HL-60/S4 treated with retinoic acid at 250 ng/mL for 4 days and 3 days (cell line): ENCODE results near the gene GNPTG.

Experiments used
- in situ Hi-C: fragments of 300-500 bp; cut with MboI; formaldehyde crosslinking; loops from 2 replicates; pipeline ENCODE4 v1.7.0; 2022; ENCODE audit warnings: low sequenced_read_pairs

The GNPTG gene

DNA sequence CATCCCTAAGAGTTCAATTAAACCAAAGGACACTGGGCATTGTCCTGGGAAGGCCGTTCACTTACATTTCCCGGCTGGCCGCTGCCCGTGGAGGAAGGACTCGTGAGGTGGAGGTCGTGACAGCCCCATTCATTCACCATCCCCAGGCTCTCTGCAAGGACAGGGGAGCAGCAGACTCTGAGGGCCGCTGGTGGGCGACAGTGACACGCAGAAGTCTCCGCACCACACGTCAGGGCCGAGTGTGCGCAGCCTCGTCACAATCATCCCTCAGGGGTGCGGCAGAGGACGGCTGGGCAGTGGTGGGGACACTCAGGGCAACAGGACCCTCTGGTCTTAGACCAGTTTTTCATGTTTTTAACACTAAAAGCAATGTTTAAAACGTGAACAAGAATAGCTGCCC, 41.1 kb downstream of the GNPTG start:
- in situ Hi-C loops: no loop called here

DNA sequence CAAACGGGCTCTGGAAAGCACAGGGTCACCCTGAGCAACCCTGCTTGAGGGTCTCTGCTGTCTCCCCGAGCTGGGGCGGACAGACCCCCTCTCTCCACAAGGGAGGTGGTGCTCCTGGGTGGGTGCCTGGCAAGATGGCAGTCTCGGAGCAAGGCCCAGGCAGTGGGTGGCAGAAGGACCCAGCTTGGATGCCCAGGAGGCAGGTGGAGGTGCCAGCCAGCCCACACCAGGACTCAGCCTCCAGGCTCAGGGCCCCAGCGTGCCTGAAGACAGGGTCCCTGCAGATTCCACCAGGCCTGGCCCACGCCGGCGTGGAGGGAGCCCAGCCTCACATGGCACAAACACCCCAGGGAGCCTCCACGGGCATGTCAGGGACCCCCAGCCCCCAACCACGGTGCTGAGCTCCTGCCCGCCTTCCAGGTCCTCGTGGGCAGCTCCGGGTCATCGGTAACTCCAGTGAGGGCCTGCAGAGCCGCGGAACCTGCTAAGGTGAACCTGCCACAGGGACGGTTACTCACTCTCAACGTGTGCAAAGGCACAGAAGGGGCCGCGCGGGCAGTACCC, 42.0 kb downstream of the GNPTG start:
- in situ Hi-C loops: no loop called here

DNA sequence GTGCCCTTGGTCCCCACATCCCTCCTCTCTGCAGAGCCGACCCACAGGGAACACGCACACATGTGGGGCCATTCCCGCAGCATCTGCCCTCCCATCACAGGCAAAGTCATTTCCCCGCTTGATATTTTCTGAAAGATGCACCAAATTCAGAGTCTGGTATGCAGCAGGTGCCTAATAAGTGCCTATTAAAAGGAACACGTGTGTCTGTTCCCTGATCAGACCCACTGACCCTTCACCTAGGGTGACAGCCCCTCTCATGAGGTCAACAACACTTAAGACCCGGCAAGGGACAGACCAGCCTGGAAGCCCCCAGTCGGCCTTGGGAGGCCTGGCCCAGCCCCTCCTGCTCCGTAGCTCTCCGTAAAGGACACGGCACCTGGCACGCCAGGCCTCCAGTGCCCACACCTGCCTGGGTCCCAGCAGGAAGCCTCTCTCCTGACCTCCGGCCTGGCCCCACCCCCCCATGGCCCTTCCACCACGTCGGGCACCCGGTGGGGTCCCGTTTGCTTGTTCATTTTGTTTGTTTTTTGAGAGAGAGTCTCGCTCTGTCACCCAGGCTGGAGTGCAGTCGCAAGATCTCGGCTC, 42.7 kb downstream of the GNPTG start:
- in situ Hi-C loops: no loop called here

DNA sequence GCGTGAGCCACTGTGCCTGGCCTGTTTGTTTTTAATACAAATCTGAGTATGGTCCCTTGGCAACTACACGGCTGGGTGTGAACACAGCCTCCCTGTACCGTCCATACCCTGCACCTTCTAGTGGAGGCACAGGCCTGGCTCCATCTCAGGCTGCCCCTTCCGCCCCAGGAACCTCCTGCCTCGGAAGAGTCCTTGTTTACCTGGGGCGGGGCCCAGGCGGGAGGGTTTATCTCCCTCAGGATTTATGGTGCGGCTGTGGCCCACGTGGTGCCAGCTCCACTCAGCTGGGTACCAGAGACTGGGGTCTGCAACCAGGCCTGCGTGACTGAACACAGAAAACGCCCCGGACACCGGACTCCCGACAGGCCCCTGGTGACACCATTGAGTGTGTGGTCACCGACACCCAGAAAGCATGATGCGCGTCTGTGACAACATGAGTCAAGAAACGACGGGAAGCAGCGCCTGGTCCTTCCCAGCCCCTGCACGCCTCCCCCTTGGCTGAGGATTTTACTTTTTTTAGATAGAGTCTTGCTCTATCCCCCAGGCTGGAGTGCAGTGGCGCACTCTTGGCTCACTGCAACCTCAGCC, 43.8 kb downstream of the GNPTG start:
- in situ Hi-C loops: no loop called here

DNA sequence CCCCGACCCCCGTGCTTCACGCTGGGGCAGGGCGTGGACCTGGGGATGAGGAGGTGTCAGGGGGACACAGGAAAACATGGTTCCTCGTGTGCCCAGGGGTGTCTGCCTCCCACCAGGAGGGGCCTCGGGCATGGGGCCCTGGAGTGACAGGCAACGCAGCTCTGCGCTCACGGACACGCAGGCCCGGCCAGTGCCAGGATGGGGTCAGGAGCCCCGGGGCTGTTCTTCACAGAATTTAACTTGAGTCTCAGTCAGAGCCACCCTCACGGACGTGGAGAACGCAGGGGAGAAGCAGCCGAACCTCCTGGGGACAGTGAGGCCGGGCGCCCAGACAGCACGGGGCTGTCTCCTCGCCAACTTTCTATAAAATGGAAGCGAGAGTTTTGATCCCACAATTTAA, 46.0 kb downstream of the GNPTG start:
- in situ Hi-C loops: no loop called here

DNA sequence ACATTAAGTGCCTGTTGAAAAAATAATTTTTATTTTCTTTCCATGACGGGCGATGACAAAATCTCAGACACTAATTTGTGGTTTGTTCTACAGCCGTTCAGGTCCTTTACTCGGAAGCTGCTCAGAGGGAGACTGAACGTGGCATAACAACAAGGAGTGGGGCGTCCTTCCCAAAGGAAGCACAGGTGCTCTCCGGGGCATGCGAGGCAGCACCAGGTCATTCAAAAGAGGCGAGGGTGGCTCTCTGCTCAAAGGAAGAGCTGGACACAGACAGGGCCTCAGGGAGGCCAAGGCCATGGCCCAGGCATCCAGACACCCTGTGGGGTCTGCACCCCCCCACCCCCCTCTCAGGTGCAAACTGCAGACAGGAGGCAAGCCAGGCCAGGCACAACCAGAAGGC, 46.6 kb downstream of the GNPTG start:
- in situ Hi-C loops: no loop called here

DNA sequence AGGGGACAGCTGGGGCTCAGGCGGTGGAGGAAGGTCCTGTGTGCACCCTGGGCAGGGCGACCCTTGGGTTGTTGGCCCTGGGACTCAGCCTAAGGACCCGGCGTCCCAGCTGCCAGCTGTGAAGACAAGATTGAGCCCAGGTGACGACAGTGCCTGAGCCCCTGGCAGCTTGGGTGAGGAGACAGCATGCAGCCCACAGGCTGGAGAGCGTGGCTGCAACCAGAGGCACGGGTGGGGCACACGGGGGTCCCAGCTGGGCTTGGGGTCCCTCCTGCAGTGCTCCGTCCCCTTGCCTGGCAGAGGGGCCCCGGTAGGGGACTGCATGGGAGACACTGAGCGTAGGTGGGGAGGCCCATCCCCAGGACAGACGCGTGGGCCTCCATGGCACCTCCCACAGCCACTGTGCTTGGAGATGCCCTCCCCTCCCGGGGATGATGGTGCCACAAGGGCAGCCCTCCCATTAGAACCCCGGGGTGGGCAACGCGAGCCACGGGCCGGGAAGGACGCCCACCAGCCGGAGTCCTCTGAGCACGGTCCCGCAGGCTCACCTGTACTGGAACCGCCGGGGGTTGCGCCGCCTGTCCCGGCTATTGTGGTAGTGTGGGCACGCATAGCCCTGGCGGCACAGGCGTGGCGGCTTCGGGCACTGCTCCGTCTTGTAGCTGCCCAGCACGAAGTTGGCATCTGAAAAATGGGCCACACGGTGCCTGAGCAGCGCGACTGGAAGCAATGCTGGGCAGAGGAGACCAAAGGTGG, 47.3 kb downstream of the GNPTG start:
- in situ Hi-C loops: no loop called here

DNA sequence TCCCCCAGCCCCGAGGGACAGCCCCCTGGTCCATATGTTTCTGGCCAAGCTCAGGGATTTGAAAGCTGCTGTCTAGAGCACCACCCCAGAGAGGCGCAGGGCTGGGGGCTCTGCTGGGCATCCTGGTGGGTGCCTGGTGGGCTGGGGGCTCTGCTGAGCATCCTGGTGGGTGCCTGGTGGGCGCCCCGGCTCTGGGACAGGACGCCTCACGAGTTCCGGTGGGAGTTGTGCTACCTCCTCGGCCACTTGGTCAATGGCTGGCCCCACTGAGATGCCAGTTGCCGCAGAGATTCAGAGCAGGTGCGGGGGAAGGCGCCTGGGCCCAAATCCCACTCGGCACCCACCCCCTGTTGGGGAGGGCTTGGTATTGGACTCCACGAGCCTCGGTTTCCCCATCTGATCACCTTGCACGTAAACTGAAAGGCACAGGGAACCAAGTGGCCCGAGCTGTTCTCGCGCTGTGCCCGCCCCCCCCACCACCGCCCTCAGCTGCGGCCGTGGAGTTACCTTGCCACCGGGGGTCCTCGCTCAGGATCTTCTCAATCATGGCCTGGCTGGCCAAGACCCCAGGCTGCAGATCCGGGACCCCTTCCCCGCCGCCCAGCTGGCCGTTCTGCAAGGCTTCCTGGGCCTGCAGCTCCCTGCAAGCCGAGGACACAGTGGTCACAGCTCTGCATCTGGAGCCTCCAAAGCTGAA, 49.5 kb downstream of the GNPTG start:
- in situ Hi-C loops: no loop called here

DNA sequence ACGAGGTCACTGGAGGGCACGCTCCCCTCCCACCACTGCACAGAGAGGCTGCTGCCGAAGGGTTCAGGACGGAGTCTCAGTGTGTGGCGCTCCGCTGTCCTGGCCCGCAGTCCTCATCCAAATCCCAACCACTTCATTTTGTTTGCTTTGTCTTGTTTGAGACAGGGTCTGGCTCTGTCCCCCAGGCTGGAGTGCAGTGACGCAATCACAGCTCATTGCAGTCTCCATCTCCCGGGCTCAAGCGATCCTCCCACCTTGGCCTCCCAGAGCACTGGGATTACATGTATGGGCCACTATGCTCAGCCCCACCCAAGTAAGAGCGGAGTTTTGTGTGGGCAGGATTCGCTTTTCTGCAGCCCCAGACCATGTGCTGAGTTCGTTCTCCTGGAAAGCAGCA, 50.0 kb downstream of the GNPTG start:
- in situ Hi-C loops: no loop called here

DNA sequence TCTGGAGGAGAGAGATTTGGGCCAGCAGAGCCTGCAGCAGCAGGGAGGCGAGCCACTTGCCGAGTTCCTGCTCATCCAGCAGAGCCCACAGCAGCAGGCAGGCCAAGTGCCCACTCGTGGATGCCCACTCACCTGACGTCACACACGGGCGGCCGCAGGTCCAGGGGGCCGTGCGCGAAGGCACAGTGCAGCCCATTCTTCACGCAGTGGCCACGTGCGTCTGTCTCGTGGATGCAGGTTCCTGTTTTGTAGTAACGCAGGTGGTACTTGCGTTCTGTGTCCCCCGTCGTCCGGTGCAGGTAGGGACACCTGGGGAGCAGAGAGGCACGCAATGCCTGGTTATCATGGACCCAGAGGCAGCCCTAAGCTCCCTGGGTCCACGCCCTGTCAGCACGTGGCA, 51.3 kb downstream of the GNPTG start:
- in situ Hi-C loops: no loop called here

DNA sequence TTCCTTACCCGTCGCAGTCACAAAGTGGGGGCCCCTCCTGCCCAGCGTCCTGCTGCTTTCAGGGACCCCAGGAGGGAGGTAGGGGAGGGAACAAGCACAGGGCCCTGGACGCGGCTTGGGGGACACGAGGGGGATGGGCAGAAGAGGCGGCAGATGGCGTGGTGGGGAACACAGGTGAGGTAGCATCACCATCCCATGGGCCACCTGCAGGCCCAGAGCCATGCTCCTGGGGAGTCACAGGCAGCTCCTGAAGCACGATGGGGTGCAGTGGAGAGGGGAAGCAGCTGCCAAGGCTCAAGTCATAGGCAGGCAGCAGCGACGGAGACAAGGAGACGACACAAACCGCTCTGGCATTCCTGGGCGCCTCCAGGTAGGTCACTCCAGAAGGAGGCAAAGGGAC, 52.0 kb downstream of the GNPTG start:
- in situ Hi-C loops: no loop called here

DNA sequence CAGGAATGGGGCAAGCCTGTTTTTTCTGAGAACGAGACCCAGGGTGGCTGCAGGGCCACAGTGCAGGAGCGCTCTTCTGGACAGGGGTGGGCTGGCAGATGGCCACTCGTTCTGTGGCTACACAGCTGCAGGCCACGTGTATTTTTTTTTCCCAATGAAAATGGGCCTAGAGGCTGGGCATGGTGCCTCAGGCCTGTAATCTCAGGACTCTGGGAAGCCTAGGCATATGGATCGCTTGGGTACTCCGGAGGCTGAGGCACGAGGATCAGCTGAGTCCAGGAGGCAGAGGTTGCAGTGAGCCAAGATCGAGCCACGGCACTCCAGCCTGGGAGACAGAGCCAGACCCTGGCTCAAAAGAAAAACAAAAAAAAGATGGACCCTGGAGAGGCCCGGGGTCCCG, 56.0 kb downstream of the GNPTG start:
- in situ Hi-C loops: no loop called here

DNA sequence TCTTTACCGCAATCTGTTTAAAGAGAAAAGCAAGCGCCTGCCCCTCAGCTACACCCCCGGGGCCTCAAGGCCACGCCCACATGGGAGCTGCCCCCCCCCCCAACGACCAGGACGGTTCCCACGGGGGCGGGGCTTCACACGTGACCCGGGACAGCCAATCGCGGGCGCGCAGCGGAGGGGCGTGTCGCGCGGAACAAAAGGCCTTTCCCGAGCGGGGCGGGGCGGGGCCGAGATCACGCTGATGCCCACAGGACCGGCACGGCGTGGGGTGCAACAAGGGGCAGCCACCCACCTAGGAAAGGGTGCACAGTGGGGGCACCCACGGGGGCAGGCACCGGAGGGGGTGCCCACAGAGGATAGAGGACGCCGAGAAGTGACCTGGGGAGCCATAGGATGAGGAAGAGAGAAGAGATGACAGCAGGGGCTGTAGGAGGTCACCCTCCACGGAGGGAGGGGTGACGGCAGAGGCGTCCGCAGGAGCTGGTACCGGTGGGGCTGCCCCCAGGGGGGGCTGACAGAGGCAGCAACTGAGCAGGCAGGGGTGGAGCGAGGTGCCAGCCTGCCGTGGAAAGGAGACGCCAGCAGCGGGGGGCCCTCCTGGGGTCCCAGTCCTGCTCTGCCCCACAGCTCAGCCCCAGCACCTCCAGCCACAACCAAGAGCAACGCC, 56.6 kb downstream of the GNPTG start:
- in situ Hi-C loops: no loop called here

DNA sequence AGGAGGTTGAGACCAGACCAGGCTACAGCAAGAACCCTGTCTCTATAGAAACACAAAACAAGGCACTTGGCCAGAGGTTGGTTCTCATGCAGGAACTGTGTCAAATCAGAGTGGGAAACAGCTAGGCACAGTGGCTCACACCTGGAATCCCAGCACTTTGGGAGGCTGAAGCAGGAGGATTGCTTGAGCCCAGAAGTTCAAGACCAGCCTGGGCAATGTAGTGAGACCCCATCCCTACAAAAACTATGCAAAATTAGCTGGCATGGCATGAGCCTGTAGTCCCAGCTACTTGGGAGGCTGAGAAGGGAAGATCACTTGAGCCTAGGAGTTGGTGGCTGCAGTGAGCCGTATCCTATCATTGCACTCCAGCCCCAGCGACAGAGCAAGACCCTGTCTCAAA, 61.1 kb downstream of the GNPTG start:
- in situ Hi-C loops: no loop called here
